ENCODE results near the gene PDE2A. TPM values are rescaled to one million over a fixed set of nuclear protein-coding genes. Genes with fewer than 3 reads are reported as not detected.

PDE2A gene
- 0.31 TPM for polyA plus RNA-seq (2013, experiment 1 of 2; ENCODE audit: insufficient read length)
- 1.5 TPM for polyA plus RNA-seq (2013, experiment 2 of 2; ENCODE audit: insufficient read length)

- no peak for DNase-seq
Measured at GRCh38 chr11:72673943-72674828, at the start of gene PDE2A. TSS of gene PDE2A (minus strand) at chr11:72674422. CDS start at chr11:72674207, 215 bp downstream.

DNA sequence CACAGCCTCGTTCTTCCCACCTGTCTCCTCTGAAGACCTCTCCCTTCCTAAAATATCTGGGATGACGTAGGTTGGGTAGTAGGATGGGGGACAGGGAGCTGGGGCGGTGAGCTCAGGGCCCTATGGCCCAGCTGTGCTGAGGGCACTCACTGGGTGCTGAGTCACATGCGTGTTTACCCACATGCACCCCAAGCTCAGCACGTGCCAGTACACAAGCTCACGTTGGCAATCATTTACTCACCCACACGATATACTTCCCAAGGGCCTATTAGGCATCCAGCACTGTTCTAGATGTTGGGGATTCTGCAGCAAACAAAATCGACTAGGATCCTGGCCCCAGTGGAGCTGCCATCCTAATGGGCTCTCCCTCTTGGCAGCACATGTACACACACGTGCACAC is 49.3 kb upstream of the PDE2A start:
- no peak for DNase-seq

DNA sequence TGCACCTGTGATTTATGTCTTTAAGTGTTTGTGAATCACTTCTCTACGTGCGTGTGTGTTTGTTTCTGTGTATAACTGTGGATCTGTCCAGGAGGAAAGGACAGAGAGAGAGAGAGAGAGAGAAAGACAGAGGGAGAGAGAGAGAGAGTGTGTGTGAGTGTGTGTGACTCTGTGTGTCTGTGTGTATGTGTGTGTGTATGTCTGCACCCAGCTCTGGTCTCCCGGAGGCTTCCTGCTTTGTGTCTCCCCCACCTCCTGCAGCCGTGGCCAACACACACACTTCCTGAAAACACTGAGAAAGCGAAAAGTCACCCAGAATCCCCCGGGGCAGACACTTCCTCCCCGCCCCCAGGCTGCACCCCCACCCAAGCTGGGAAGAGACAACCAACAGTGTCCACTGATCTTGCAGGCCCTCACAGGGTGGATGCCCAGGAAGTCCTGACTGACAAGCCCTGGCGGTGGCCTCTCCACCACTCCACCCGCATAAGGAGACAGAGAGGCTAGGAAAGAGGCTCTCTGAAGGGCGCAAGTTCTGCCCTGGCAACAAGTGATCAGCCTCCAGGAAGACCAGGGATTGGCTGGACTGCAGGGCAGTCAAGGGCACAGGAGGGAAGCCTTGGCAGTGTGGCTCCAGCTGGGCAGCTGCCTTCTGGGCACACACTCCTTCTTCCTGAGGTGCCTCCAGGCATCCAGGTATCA is 48.0 kb upstream of the PDE2A start:
- DNase-seq: peak; percentile 92

DNA sequence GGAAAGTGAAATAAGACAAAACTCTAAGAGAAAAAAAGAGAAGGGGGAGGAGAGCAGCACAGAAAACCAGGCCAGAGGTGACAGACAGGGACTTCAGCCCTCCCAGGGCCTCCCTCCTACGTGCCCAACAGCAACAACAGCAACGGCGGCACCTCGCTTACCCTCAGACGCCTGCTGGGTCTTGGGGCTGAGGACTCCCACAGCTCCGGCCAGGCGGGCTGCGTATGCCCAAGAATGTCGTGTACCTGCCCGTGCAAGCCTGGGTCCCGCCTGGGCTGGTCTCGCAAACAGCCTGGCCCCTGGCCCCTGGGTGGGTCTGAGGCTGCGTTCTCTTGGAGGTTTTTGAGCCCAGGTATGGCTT is 47.4 kb upstream of the PDE2A start:
- DNase-seq: no peak

- DNase-seq: no peak
Measured at GRCh38 chr11:72721276-72721675, 47.1 kb upstream of the PDE2A start.

GRCh38 chr11:72720784-72721183 is 46.6 kb upstream of the PDE2A start:
- no peak for DNase-seq

DNA sequence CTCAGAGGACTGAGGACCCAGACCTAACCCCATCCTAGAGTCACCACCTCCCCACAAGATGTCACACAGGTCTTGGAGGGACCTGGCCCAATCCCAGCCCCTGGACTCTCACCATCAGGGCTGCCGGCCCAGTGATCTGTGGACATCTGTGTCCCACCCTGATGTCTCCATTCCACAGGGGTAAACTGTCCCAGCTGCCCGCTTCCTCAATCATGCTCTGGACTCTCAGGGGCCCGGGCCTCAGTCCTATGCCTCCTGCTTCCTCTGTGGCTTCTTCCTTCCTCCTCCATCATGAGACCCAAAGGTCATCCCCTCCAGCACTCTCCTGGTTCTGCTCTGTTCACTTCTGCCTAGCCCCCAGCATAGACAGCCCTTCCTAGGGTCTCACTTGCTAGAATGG is 45.8 kb upstream of the PDE2A start:
- no peak for DNase-seq

GRCh38 chr11:72719551-72719950 is 45.3 kb upstream of the PDE2A start:
- DNase-seq: no peak

DNA sequence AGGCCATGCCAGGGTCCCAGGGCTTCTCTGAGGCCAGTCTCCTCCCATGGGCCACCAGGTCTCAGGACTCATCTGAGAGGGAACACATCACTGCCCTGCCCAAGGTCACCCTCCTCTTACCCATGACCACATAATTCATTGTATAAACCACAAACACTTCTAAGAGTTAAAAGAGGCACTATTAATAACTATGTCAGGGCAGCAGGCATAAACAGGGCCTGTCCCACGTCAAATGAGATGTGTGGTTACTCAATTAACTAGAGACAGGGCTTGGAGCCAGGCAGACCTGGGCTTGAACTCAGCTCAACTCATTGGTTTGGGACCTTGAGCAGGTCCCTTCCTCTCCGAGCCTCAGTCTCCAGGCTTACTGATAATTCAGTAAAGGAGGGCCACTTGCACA is 44.9 kb upstream of the PDE2A start:
- DNase-seq: no peak

DNA sequence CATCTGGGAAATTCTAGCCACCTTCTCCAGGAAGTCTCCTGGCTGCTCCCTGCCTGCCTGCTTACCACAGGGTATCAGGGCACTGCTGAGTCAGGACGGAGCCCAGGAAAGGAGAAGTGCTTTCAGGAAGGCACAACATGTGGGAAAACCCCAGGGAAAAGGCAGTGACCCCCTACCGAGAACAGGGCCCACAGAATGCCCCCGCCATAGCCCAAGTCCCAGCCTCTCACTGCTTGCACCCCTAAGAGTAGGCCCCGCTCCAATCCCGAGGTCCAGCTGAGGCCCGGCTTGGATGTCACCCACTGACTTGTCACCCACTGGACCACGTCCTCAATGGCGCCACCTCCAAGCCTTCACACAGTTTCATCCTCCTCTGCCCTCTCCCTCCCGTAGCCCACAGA is 43.9 kb upstream of the PDE2A start:
- DNase-seq: no peak

GRCh38 chr11:72716788-72717435 is 42.7 kb upstream of the PDE2A start:
- no peak for DNase-seq

- no peak for DNase-seq
Measured at GRCh38 chr11:72716290-72716689, 42.1 kb upstream of the PDE2A start.

GRCh38 chr11:72712841-72713240 is 38.6 kb upstream of the PDE2A start:
- DNase-seq: no peak

GRCh38 chr11:72712168-72712751 is 38.0 kb upstream of the PDE2A start:
- peak; percentile 50 for DNase-seq

- no peak for DNase-seq
Measured at GRCh38 chr11:72711141-72711540, 36.9 kb upstream of the PDE2A start.

GRCh38 chr11:72710278-72710677 is 36.1 kb upstream of the PDE2A start:
- no peak for DNase-seq

- no peak for DNase-seq
Measured at GRCh38 chr11:72709478-72710238, 35.4 kb upstream of the PDE2A start.

- no peak for DNase-seq
Measured at GRCh38 chr11:72707032-72707431, 32.8 kb upstream of the PDE2A start.

DNA sequence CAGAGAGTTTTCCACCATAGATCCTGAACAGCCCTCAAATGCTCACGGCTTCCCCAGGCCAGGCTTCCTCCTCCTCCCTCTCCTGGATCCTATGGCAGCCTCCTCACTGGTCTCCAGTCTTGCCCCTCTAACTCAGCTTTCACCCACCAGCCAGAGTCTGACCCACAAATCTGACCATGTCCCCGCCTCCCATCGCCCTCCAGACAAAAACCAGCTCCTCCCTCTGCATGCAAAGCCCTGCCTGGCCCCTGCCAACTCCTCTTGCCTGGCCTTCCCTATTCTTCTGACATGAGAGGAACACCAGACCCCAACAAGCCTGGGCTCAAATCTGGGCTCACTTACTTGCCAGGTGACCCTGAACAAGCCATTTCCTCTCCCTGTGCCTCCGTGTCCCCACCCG is 32.4 kb upstream of the PDE2A start:
- no peak for DNase-seq

- DNase-seq: no peak
Measured at GRCh38 chr11:72705442-72706365, 31.5 kb upstream of the PDE2A start.

DNA sequence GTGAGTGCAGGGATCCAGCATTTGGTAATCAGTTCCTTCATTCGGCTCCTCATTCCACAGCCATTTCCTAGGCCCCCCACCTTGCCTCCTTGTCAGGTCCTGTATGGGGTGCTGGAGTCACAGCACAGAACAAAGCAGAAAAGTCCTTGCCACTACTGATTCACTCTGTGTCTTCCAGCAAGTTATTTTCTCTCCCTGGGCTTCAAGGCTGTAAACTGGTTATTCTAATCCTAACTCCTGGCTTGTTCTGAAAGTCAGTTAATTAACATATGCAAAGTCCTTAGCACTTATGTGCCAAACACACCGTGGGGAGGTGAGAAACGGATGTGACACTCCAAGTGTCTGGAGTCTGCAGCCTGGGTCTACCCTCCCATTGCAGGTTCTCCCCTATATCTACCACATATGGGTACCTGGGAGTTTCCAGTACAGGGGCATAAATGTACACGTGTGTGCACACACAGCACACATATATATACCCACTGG is 30.6 kb upstream of the PDE2A start:
- no peak for DNase-seq
